NCI-H510A treated with DMSO at 0.1 percent for 48 hours (cell line): ENCODE results near the gene PTPRE.
A peak's percentile ranks its signal among the peaks of the same experiment; 100 is the strongest.

ENCODE experiments used
- DNase-seq: peaks from one replicate; lab custom pipeline; 2025; lab: John Stamatoyannopoulos, UW

Gene PTPRE

GRCh38 chr10:128000471-128001362 lies 93.8 kb downstream of the PTPRE start:
- DNase-seq = no peak

- no peak for DNase-seq
Measured at GRCh38 chr10:128001363-128001745, 94.5 kb downstream of the PTPRE start.

- no peak for DNase-seq
Measured at GRCh38 chr10:128001849-128002248, 94.9 kb downstream of the PTPRE start.

- no peak for DNase-seq
Measured at GRCh38 chr10:128003521-128003920, 96.6 kb downstream of the PTPRE start.

GRCh38 chr10:128005858-128006257 lies 99.0 kb downstream of the PTPRE start:
- DNase-seq = no peak

GRCh38 chr10:128007056-128007455 lies 100.2 kb downstream of the PTPRE start:
- DNase-seq = no peak

GRCh38 chr10:128007971-128008370 lies 101.1 kb downstream of the PTPRE start:
- DNase-seq = no peak

- DNase-seq = no peak
Measured at GRCh38 chr10:128008521-128009250, 101.8 kb downstream of the PTPRE start.

GRCh38 chr10:128009372-128010126 lies 102.6 kb downstream of the PTPRE start:
- DNase-seq = no peak

GRCh38 chr10:128011059-128011979 lies 104.4 kb downstream of the PTPRE start:
- peak; percentile 16 for DNase-seq

GRCh38 chr10:128013626-128014025 lies 106.7 kb downstream of the PTPRE start:
- DNase-seq = no peak

- no peak for DNase-seq
Measured at GRCh38 chr10:128014236-128014635, 107.3 kb downstream of the PTPRE start.

GRCh38 chr10:128016423-128017060 lies 109.6 kb downstream of the PTPRE start:
- no peak for DNase-seq

GRCh38 chr10:128017822-128018221 lies 110.9 kb downstream of the PTPRE start:
- no peak for DNase-seq

- DNase-seq = no peak
Measured at GRCh38 chr10:128018236-128018635, 111.3 kb downstream of the PTPRE start.

GRCh38 chr10:128018691-128019090 lies 111.8 kb downstream of the PTPRE start:
- DNase-seq = no peak

GRCh38 chr10:128022261-128023196 lies 115.6 kb downstream of the PTPRE start:
- no peak for DNase-seq

GRCh38 chr10:128024426-128024825 lies 117.5 kb downstream of the PTPRE start:
- DNase-seq = no peak

GRCh38 chr10:128025437-128025836 lies 118.5 kb downstream of the PTPRE start:
- DNase-seq = no peak

- DNase-seq = no peak
Measured at GRCh38 chr10:128025951-128026350, 119.0 kb downstream of the PTPRE start.
